ENCODE data around the gene ATP8A2. TPM values are rescaled to one million over a fixed set of nuclear protein-coding genes. Genes with fewer than 3 reads are reported as not detected.

ATP8A2 gene
- total RNA-seq, 1 experiment from 2014 or later, result 5.2 TPM

DNA sequence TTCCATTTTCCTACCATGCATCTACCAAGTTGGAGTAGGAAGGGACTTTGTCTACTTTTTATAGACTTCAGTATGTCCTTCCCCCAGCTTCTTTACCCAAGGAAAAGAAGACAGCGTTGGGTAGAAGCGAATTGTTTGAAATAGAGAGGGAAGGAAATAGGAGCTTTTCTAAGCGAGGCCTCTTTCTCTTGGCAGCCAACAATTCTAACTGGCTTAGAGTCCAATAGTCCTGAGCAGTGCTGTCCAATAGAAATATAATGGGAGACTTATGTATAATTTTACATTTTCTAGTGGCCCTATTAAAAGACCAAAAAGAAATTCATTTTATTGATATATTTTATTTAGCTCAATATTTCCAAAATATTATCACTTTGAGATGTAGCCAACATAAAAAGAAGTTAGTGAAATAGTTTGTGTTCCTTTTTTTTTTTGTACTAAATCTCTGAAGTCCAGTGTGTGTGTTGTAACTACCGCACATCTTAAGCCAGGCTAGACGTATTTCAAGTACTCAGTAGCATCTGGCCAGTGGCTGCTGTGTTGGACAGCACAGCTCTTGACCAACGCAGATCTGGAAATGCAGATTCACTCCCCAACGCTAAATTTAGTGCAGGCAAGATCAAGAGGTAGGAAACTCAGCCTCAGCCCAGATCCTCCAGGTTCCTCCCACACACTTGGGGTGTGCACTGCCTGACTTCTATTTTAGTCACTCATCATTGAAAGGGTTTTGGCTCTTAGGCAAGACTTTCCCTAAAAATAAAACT is 500.9 kb downstream of the ATP8A2 start (continued):
- TF ChIP-seq, protein P1, sequence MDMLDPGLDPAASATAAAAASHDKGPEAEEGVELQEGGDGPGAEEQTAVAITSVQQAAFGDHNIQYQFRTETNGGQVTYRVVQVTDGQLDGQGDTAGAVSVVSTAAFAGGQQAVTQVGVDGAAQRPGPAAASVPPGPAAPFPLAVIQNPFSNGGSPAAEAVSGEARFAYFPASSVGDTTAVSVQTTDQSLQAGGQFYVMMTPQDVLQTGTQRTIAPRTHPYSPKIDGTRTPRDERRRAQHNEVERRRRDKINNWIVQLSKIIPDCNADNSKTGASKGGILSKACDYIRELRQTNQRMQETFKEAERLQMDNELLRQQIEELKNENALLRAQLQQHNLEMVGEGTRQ (CRISPR knock-in tag; IDR thresholded peaks at IDR 0.05), result no peak
- TF ChIP-seq ZBTB21 (CRISPR knock-in tag; IDR thresholded peaks at IDR 0.05; ENCODE audit: borderline replicate concordance) (no peak), GTF2I (CRISPR knock-in tag; conservative IDR thresholded peaks at IDR 0.05) (no peak), PRDM15 (CRISPR knock-in tag; IDR thresholded peaks at IDR 0.05) (no peak), ZNF317 (CRISPR knock-in tag; IDR thresholded peaks at IDR 0.05; ENCODE audit: borderline replicate concordance, low read depth) (no peak), NR2C2 (CRISPR knock-in tag; IDR thresholded peaks at IDR 0.05) (no peak), E2F4 (CRISPR knock-in tag; IDR thresholded peaks at IDR 0.05; ENCODE audit: borderline replicate concordance, low read depth) (no peak), NR1H2 (CRISPR knock-in tag; IDR thresholded peaks at IDR 0.05) (no peak), E2F1 (CRISPR knock-in tag; IDR thresholded peaks at IDR 0.05) (no peak)

GRCh38 chr13:25873242-25873612 is 501.5 kb downstream of the ATP8A2 start:
- Mint-ChIP-seq H3K27me3 (ENCODE audit: low read depth) (no peaks in the 10 kb centered on the region; the same call in 1 of the 2 replicates), H3K27ac (no peak overlapping the region), H3K4me1 (peaks cover 61% of the 10 kb centered on the region), H3K36me3 (peaks cover 4% of the 10 kb centered on the region; the same call in 1 of the 2 replicates), H3K9me3 (peaks cover 11% of the 10 kb centered on the region), H3K4me3 (no peak overlapping the region)
- TF ChIP-seq GABPB1 (CRISPR knock-in tag; IDR thresholded peaks at IDR 0.05) (no peak), ZNF138 (CRISPR knock-in tag; conservative IDR thresholded peaks at IDR 0.05) (no peak), NR3C1 (CRISPR knock-in tag; conservative IDR thresholded peaks at IDR 0.05; ENCODE audit: low read depth) (no peak), E2F4 (CRISPR knock-in tag; IDR thresholded peaks at IDR 0.05; ENCODE audit: borderline replicate concordance, low read depth) (no peak)
- POLR2A ChIA-PET, result no interaction called here
- CTCF ChIA-PET, result no interaction called here
- DNase-seq (ENCODE audit: low spot score), result no peak
- no peak for ATAC-seq

GRCh38 chr13:25874064-25874737 is 502.4 kb downstream of the ATP8A2 start:
- CTCF ChIA-PET, result no interaction called here
- H3K4me3 Mint-ChIP-seq, result no peak overlapping the region
- no peak for TF ChIP-seq ZNF423 (CRISPR knock-in tag; IDR thresholded peaks at IDR 0.05)
- no peak for TF ChIP-seq NR3C1 (CRISPR knock-in tag; conservative IDR thresholded peaks at IDR 0.05; ENCODE audit: low read depth)
- TF ChIP-seq ZNF425 (CRISPR knock-in tag; conservative IDR thresholded peaks at IDR 0.05), result no peak
- TF ChIP-seq, protein P2, sequence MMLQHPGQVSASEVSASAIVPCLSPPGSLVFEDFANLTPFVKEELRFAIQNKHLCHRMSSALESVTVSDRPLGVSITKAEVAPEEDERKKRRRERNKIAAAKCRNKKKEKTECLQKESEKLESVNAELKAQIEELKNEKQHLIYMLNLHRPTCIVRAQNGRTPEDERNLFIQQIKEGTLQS (CRISPR knock-in tag; conservative IDR thresholded peaks at IDR 0.05), result no peak
- no peak for TF ChIP-seq ETV6 (CRISPR knock-in tag; IDR thresholded peaks at IDR 0.05)
- TF ChIP-seq, protein P1 (CRISPR knock-in tag; IDR thresholded peaks at IDR 0.05), result no peak
- no peak for TF ChIP-seq SOX15 (CRISPR knock-in tag; IDR thresholded peaks at IDR 0.05)
- no peak for TF ChIP-seq TEAD4 (CRISPR knock-in tag; IDR thresholded peaks at IDR 0.05)
- no peak for TF ChIP-seq MYBL2 (CRISPR knock-in tag; IDR thresholded peaks at IDR 0.05)
- TF ChIP-seq NR2C2 (CRISPR knock-in tag; IDR thresholded peaks at IDR 0.05), result no peak

More at GRCh38 chr13:25874064-25874737, 502.4 kb downstream of the ATP8A2 start:
- no peak for ATAC-seq
- Mint-ChIP-seq H3K27ac (peak overlapping the region; percentile 51; the same call in 1 of the 2 replicates), H3K27me3 (ENCODE audit: low read depth) (no peaks in the 10 kb centered on the region; the same call in 1 of the 2 replicates), H3K9me3 (peaks cover 14% of the 10 kb centered on the region), H3K4me1 (peaks cover 55% of the 10 kb centered on the region), H3K36me3 (peaks cover 7% of the 10 kb centered on the region; the same call in 1 of the 2 replicates)
- POLR2A ChIA-PET, result interaction anchor here (0.7 kb wide), 1 partner anchor 218 kb away, joined by 5 read pairs; no protein-coding TSS in a partner anchor
- DNase-seq (ENCODE audit: low spot score), result no peak

All from WTC11 (cell line).